ENCODE data around the gene CLEC4M. TPM values are rescaled to one million over a fixed set of nuclear protein-coding genes. Genes with fewer than 3 reads are reported as not detected.

Gene CLEC4M
- total and polyA plus RNA-seq, 8 donors: 1.8 TPM; not detected in 7

- WGBS, 5 donors: 44 to 48% (median 45%) methylated on average over 12 of the region's 12 CpGs
- intact Hi-C loops (cut with DNase I; ENCODE audit: low total_unique reads): no loop called here
- no peak for TF ChIP-seq POLR2A (IDR thresholded peaks at IDR 0.05)
- no peak for TF ChIP-seq CTCF (IDR thresholded peaks at IDR 0.05)
- TF ChIP-seq EP300 (IDR thresholded peaks at IDR 0.05): no peak
- TF ChIP-seq POLR2AphosphoS5 (IDR thresholded peaks at IDR 0.05): no peak
- peaks cover 0 to 9% (median 0%) of the 10 kb centered on the region in 4 donors for H3K9me3 ChIP-seq
- no peaks in the 10 kb centered on the region for H3K36me3 ChIP-seq
- no peak overlapping the region for H3K27ac ChIP-seq
- H3K27me3 ChIP-seq: peaks cover 0 to 74% (median 6%) of the 10 kb centered on the region in 3 donors
- no peak for DNase-seq
- H3K4me1 ChIP-seq: no peaks in the 10 kb centered on the region
- H3K4me3 ChIP-seq: no peak overlapping the region
These were observed 18.1 kb downstream of the CLEC4M start for GRCh38 chr19:7781157-7781556.

GRCh38 chr19:7783991-7784423 is 21.0 kb downstream of the CLEC4M start:
- Histone ChIP-seq H3K9me3 (peaks cover 0 to 9% (median 0%) of the 10 kb centered on the region in 4 donors), H3K27ac (no peak overlapping the region), H3K27me3 (peaks cover 11 to 95% (median 28%) of the 10 kb centered on the region in 3 donors), H3K36me3 (no peaks in the 10 kb centered on the region), H3K4me3 (no peak overlapping the region), H3K4me1 (peaks cover 0 to 17% (median 6%) of the 10 kb centered on the region in 4 donors)
- WGBS, 5 donors: 22 to 31% (median 27%) methylated on average over 8 of the region's 8 CpGs
- intact Hi-C loops (cut with DNase I; ENCODE audit: low total_unique reads): no loop called here
- DNase-seq: no peak
- no peak for TF ChIP-seq POLR2A (IDR thresholded peaks at IDR 0.05)
- no peak for TF ChIP-seq CTCF (IDR thresholded peaks at IDR 0.05)
- TF ChIP-seq EP300 (IDR thresholded peaks at IDR 0.05): no peak
- no peak for TF ChIP-seq POLR2AphosphoS5 (IDR thresholded peaks at IDR 0.05)

- peaks cover 18 to 95% (median 36%) of the 10 kb centered on the region in 3 donors for H3K27me3 ChIP-seq
- no peak for DNase-seq
- no peak for TF ChIP-seq POLR2A (IDR thresholded peaks at IDR 0.05)
- TF ChIP-seq POLR2AphosphoS5 (IDR thresholded peaks at IDR 0.05): no peak
- no peak for TF ChIP-seq EP300 (IDR thresholded peaks at IDR 0.05)
- no peak for TF ChIP-seq CTCF (IDR thresholded peaks at IDR 0.05)
- H3K27ac ChIP-seq: no peak overlapping the region
- peaks cover 0 to 24% (median 13%) of the 10 kb centered on the region in 4 donors for H3K4me1 ChIP-seq
- H3K4me3 ChIP-seq: no peak overlapping the region
- intact Hi-C loops (cut with DNase I; ENCODE audit: low total_unique reads): no loop called here
- peaks cover 0 to 9% (median 0%) of the 10 kb centered on the region in 4 donors for H3K9me3 ChIP-seq
- no peaks in the 10 kb centered on the region for H3K36me3 ChIP-seq
These were observed 21.8 kb downstream of the CLEC4M start for GRCh38 chr19:7784856-7785255.

- 11 to 23% (median 15%) methylated on average over 8 to 10 of the region's 10 CpGs for WGBS, 5 donors
- no peak for DNase-seq
- H3K9me3 ChIP-seq: peaks cover 0 to 9% (median 0%) of the 10 kb centered on the region in 4 donors
- peaks cover 0 to 24% (median 13%) of the 10 kb centered on the region in 4 donors for H3K4me1 ChIP-seq
- intact Hi-C loops (cut with DNase I; ENCODE audit: low total_unique reads): no loop called here
- no peaks in the 10 kb centered on the region for H3K36me3 ChIP-seq
- H3K27ac ChIP-seq: no peak overlapping the region
- H3K4me3 ChIP-seq: no peak overlapping the region
- TF ChIP-seq EP300 (IDR thresholded peaks at IDR 0.05) (no peak), POLR2A (IDR thresholded peaks at IDR 0.05) (no peak), CTCF (IDR thresholded peaks at IDR 0.05) (no peak), POLR2AphosphoS5 (IDR thresholded peaks at IDR 0.05) (no peak)
- peaks cover 18 to 90% (median 41%) of the 10 kb centered on the region in 3 donors for H3K27me3 ChIP-seq
These were observed 24.1 kb downstream of the CLEC4M start for GRCh38 chr19:7787141-7787540.
